T1000 (cell line): ENCODE data around the gene KLF16.
A peak's percentile ranks its signal among the peaks of the same experiment; 100 is the strongest.

ENCODE experiments used
- DNase-seq: peaks from one replicate; lab custom pipeline; 2025; ENCODE audit warnings: mixed read lengths; lab: John Stamatoyannopoulos, UW

Gene KLF16

GRCh38 chr19:1855040-1855827 is 8.1 kb downstream of the KLF16 start:
- peak; percentile 91 for DNase-seq

DNA sequence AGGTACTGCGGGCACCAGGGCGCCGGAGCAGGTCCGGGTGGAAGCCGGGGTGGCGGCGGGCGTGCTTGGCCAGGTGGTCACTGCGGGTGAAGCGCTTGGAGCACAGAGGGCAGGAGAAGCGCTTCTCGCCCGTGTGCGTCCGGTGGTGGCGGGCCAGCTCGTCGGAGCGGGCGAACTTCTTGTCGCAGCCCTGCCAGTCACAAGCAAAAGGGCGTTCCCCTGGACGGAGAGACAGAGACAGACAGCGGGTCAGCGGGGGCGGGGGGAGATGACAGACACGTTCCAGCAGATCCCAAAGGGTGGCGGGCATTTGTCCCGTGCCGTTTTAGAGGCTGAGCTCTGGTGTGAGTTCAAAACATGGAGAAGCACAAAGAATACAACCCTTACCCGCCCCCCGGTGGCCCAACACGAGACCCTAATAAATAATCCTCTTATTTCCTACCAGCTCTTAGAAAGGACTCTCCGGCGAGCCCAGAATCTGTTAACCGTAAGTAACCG is 8.8 kb downstream of the KLF16 start:
- no peak for DNase-seq

- DNase-seq, result no peak
These were observed 9.3 kb downstream of the KLF16 start for GRCh38 chr19:1854039-1854541.

DNA sequence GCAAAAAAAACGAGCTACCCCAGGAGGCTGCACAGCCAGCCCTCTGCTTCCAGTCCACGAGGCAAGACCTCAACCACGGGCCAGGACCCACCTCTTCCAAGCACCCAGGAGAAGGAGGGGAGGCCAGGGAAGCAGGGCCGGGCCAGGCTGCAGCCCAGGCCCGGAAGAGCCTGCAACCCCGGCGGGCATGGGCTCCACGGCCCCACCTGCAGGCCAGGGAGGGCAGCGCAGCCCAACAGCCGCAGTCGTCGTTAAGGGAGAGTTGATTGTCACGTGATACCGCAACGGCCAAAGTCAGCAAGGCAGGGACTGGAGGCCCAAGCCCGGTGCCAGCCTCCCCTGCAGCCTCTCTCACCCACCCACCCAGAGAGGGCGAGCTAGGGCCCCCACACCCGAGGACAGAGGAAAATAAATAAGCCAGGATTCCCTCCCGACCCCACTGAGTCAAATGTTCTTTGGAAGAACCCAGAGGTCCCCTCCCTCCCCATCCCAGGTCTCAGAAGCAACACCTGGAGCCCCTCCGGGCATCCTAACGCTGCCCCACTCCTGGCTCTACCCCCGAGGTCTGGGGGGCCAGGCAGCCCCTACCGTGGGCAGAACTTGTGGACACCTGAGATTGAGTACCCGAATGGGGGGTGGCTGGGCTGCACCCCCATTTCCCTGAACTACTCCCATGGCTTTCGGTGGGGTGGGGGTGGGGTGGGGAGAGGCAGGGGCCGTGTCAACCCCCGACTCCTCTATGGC is 9.9 kb downstream of the KLF16 start:
- peak; percentile 85 for DNase-seq

DNA sequence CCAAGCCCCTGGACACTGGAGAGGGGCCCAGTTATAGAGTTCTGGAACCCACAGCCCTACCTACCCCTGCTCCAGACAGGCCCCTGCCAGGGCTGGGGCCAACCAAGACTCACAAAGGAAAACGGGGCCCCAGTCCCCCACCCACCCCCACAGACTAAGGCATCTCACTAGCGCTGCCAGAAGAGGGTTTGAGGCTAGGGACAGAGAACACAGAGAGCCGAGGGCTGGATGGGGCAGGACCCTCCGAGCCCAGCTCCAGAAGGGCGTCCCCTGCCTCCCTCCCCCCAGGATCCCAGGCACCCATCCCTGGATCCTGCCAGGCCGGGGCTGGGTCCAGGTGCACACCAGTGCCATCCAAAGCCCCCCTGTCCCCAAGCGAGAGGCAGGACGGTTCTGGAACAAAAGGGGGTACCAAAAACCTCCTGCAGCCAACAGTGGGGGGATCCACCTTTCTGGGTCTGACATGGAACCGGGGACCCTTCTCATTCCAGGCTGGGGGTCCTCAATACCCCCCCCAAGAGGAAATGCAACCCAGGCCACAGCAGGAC is 10.7 kb downstream of the KLF16 start:
- no peak for DNase-seq

GRCh38 chr19:1851654-1852580 is 11.5 kb downstream of the KLF16 start:
- DNase-seq, result no peak

DNA sequence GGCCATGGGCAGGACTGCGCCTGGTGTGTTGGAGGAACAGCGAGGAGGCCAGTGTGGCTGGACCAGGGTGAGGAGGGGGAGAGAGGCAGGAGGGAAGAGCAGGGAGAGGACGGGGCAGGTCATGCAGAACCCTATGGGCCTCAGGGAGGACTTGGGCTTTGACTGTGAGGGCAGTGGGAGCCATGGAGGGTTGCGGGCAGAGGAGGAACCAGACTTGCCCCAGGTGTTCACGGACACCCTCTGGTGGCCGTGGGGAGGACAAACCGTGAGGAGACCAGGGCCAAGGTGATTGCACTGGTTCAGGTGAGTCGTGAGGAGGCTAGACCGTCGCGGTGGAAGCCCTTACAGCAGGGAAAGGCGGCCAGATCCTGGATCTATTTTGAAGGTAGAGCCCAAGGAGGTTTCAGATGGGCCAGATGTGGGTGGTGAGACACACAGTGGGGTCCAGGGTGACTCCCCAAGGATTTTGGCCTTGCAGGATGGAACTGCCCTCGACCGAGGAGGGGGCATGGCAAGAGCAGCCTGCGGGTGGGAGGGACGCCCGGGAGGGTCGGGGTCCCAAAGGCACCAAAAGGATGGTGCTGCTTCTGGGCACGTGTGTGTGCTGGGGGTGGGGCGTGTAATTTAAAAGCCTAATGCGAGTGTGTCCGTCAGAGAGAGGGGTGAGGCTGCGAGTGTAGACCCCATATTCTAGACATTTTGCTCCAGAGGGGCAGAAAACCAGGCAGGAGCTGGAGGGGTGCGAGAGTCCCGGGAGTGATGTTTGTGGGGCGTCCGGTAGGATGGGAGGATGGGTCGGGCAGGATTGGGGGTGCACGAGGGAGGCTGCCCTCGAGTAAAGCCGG is 12.3 kb downstream of the KLF16 start:
- DNase-seq, result no peak

DNA sequence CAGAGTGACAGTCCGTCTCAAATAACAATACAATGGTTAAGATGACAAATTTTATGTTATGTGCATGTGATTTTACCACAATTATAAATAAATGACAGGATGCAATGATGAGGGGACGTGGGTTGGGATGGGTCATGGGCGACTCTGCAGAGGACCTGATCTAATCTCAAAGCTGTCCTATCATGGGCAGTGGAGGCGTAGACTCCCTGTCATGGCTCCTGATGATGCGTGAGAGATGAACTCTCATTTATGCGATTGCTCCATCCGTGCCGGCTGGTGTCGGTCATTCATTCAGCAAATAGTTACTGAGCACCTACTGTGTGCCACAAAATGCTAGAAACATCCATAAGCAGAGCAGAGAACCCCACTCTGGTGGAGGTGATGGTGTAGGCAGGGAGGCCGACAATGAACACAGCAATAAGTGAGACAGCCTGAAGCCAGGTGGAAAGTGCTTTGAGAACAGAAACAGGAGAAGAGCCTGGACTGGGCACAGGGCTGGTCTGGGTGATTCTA is 13.4 kb downstream of the KLF16 start:
- DNase-seq, result no peak

GRCh38 chr19:1849132-1849474 is 14.3 kb downstream of the KLF16 start:
- DNase-seq, result no peak

GRCh38 chr19:1848399-1849131 is 14.8 kb downstream of the KLF16 start, which contains the start of gene REXO1:
REXO1 (minus strand) TSS chr19:1848483; CDS start chr19:1848358, 125 bp downstream.
- DNase-seq, result peak; percentile 96

DNA sequence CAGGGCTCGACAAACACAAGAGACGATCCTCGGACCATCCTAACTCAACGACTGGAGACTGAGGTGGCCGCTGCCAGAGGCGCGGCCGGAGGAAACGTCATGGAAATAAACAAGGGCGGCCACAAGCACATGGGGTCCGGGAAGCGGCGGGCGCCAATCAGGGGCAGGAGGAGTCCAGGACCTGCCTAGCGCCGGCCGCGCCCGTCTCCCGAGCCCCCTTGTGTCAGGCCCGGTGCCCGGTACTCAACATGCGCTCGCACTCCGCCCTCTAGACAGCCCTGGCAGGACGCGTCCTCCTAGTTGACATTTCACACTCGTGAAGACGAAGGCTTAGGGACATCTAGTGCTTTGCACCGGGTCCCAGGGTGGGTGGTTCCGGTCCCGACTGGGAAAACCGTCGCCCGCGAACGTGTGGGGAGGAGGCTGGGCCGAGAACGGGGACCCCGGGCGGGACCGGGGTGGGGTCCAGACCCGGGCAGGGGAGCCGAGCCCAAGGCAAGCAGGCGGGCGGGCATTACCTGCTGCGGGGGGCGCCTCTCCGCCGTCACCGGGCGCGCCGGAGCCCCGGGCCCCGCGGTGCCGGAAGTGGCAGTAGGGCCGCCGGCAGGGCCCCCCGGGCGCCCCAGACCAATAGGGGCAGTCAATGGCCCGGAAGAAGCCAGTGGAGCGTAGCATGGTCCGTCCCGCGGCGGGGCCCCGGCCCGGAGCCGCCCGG is 15.5 kb downstream of the KLF16 start:
- no peak for DNase-seq

DNA sequence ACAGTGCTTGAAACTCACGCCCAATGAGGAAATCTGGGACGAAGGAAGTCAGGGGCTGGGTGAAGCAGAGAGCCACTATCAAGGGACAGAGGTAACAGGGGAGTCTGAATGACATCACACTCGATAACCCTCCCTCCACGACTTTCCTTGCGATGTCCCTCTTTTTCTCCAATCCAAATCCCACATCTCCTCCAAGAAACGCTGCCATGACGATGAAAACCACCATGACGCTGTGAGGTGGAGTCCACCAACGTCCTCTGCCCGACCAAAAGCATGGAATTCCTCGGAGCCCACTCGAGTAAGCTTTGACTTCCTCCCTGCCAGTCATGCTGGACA is 16.1 kb downstream of the KLF16 start:
- DNase-seq, result no peak

- no peak for DNase-seq
These were observed 16.7 kb downstream of the KLF16 start for GRCh38 chr19:1846517-1847204.

DNA sequence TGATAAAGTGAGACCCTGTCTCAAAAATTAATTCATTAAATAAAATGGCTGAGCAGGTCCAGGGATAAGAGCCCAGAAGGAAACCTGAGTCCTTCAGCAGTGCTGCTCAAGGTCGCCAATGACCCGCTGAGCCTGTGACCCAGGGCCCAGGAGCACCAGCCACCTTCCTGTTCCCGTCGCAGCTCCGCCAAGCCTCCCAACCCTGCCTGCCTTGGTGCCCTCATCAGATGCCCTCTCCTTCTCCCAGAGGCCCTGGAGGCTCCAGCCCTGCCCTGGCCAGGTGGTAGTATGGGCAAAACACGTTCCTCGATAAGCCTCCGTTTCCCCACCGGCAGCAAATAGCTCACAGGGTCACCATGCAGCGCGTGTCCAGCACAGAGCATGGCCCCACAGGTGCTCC is 17.7 kb downstream of the KLF16 start:
- DNase-seq, result no peak

- no peak for DNase-seq
These were observed 18.3 kb downstream of the KLF16 start for GRCh38 chr19:1845125-1845515.

DNA sequence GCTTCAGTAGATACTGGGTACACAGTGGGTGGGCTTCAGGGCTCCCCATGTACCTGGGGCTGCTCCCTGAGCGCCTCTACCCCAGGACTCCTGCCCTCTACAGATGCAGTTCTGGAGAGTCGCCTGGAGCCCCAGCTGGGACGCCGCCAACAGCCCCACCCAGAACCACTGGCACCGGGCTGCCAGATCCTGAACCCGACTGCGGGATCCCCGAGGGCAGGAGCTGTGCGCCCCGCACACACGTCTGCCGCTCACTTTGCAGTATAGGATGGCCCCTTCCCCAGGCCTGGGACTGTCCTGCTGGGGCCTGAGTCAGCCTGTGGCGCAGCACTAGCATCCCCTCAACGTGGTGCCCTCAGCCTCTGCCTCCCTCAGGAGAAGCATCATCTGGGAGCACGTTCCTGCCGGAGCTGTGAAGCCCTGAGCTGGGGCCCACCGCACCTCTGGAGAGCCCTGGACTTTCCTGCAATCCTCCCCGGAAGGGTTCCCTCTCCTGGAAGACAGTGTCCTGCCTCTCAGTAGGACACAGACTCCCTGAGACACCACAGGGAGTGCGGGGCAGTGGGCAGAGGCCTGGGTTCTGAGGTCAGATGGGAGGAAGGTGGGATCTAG is 18.8 kb downstream of the KLF16 start:
- no peak for DNase-seq

- no peak for DNase-seq
These were observed 19.6 kb downstream of the KLF16 start for GRCh38 chr19:1843646-1844394.
